Common myeloid progenitor, CD34-positive (primary cell): ENCODE results near the gene PFKFB1. TPM values are rescaled to one million over a fixed set of nuclear protein-coding genes. Genes with fewer than 3 reads are reported as not detected.

Source experiments
- CTCF ChIA-PET: fragments of 350-600 bp; sonication (Branson Sonifier 250); formaldehyde crosslinking; loops from one replicate; lab custom pipeline; 2021; ENCODE audit warnings: antibody characterized with exemption; lab: Charles Lee
- POLR2A ChIA-PET: fragments of 350-600 bp; sonication (Branson Sonifier 250); formaldehyde crosslinking; loops from one replicate; lab custom pipeline; 2021; ENCODE audit warnings: antibody characterized with exemption; lab: Charles Lee
- DNase-seq, 3 donors: peaks; one replicate each; pipeline versions ENCODE4 v3.0.0 to v3.0.0-alpha.2; 2013
- H3K27ac ChIP-seq, 2 experiments: 1 replicate in 1 of 2; 2 replicates in 1 of 2; pipeline ENCODE4 v1.7.0; 2013; ENCODE audit warnings: inconsistent platforms in 2 of 2, low read length in 2 of 2, mild to moderate bottlenecking in 2 of 2, low read depth in 1 of 2, moderate library complexity in 1 of 2; ENCODE audit not compliant: severe bottlenecking in 2 of 2, insufficient read depth in 1 of 2, poor library complexity in 1 of 2
- H3K27me3 ChIP-seq, 5 experiments: replicated peaks in 2 of 5; 1 replicate in 3 of 5; 2 replicates in 2 of 5; pipeline versions ENCODE4 v1.6.1 to v1.7.0; 2013; ENCODE audit warnings: low read length in 4 of 5, mild to moderate bottlenecking in 2 of 5, moderate library complexity in 2 of 5, inconsistent platforms in 1 of 5; ENCODE audit not compliant: insufficient read depth in 5 of 5, control insufficient read depth in 4 of 5
- H3K36me3 ChIP-seq, 4 experiments: 1 replicate in 2 of 4; 2 replicates in 2 of 4; pipeline versions ENCODE4 v1.6.1 to v1.7.0; 2013; ENCODE audit warnings: low read length in 3 of 4, control low read depth in 1 of 4, mild to moderate bottlenecking in 1 of 4; ENCODE audit not compliant: control insufficient read depth in 4 of 4, insufficient read depth in 4 of 4
- H3K4me1 ChIP-seq, 4 experiments: 1 replicate in 3 of 4; 2 replicates in 1 of 4; pipeline versions ENCODE4 v1.6.1 to v1.7.1; 2013; ENCODE audit warnings: low read length in 3 of 4, mild to moderate bottlenecking in 3 of 4, control low read depth in 1 of 4, inconsistent platforms in 1 of 4, moderate library complexity in 1 of 4; ENCODE audit not compliant: control insufficient read depth in 4 of 4, insufficient read depth in 4 of 4; ENCODE audit errors: control extremely low read depth in 1 of 4
- H3K4me3 ChIP-seq, 7 experiments: 1 replicate in 4 of 7; 2 replicates in 3 of 7; pipeline versions ENCODE4 v1.5.1 to v1.7.0; 2013; ENCODE audit warnings: mild to moderate bottlenecking in 7 of 7, low read length in 6 of 7, moderate library complexity in 6 of 7, inconsistent platforms in 2 of 7, low read depth in 2 of 7, control low read depth in 1 of 7; ENCODE audit not compliant: insufficient read depth in 4 of 7, control insufficient read depth in 1 of 7; ENCODE audit errors: extremely low read depth in 1 of 7
- H3K9me3 ChIP-seq, 5 experiments: 1 replicate in 4 of 5; 2 replicates in 1 of 5; pipeline versions ENCODE4 v1.6.1 to v1.7.1; 2013; ENCODE audit warnings: low read length in 4 of 5, mild to moderate bottlenecking in 2 of 5, inconsistent platforms in 1 of 5, low read depth in 1 of 5, moderate library complexity in 1 of 5; ENCODE audit not compliant: control insufficient read depth in 4 of 5, insufficient read depth in 2 of 5; ENCODE audit errors: control extremely low read depth in 1 of 5
- WGBS: methylation state at CpG from one replicate; pipeline ENCODE4 v1.1.5; 2013; ENCODE audit not compliant: insufficient coverage; 5-methylcytosine and 5-hydroxymethylcytosine counted together
- polyA plus RNA-seq: library from polyadenylated mRNA; unstranded; fragments of 120-200 nt; gene quantifications from one replicate; pipeline ENCODE4 v1.2.1, GENCODE V29; 2013

Gene PFKFB1
- 0.18 TPM for polyA plus RNA-seq

DNA sequence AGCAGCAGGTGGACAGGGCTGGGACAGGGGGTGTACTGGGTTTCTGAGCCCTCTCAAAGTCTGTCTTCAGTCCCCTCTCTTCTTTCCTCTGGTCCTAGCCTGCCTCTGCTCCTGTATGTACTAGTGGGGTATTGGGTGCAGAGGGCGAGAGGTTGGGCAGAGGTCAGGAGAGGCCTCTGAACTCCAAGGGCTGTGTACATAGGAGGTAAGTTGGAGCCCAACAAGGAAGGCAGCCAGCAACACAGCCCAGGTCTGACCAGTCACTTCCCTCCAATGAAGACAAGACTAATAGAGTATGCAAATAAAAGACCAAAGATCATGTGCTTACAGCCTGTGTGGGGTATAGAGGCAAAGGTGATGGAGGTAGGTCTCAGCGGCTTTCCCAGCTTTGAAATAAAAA lies at the start of gene PFKFB1:
Gene PFKFB1 (minus strand): TSS at position 90 of the 400 bp plus-strand sequence. CDS start 181 bp downstream, outside the sequence.
- H3K36me3 ChIP-seq: no peaks in the 10 kb centered on the region
- H3K4me3 ChIP-seq: no peak within 1 kb of the TSS
- H3K4me1 ChIP-seq: peaks cover 0 to 2% (median 0%) of the 10 kb centered on the region in 4 experiments
- H3K27ac ChIP-seq: no peak within 1 kb of the TSS
- no peaks in the 10 kb centered on the region for H3K9me3 ChIP-seq
- peaks cover 0 to 8% (median 0%) of the 10 kb centered on the region in 5 experiments for H3K27me3 ChIP-seq
- 71% methylated on average over 1 of the region's 2 CpGs for WGBS
- CTCF ChIA-PET: no interaction called here
- no peak for DNase-seq
- POLR2A ChIA-PET: no interaction called here

DNA sequence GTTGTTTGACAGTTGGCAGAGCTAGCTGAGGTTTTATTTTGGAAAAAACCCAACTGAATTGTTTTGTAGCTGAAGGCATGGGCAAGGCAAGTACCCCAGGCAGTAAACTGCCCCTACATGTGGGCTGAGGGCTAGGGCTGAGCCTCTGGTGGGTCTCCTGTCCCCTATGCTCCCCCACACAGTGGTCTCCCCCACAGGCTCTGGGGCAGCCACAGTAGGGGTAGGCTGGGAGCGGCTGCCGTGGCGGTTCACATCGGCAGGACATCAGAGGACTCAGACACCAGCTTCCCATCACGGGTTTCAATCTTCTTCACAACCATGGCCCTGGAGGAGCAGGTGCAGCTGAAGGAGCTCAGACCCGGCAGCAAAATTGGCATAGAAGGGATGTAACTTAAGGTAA lies 47.5 kb upstream of the PFKFB1 start:
- CTCF ChIA-PET: interaction anchor here (0.5 kb wide), 1 partner anchor 93 kb away, joined by 3 read pairs; no protein-coding TSS in a partner anchor
- no peak overlapping the region for H3K27ac ChIP-seq
- no peaks in the 10 kb centered on the region for H3K4me1 ChIP-seq
- H3K27me3 ChIP-seq: no peaks in the 10 kb centered on the region
- WGBS: 100% methylated on average over 3 of the region's 6 CpGs
- no peak overlapping the region for H3K4me3 ChIP-seq
- no peak for DNase-seq
- H3K36me3 ChIP-seq: no peaks in the 10 kb centered on the region
- POLR2A ChIA-PET: no interaction called here
- no peaks in the 10 kb centered on the region for H3K9me3 ChIP-seq

DNA sequence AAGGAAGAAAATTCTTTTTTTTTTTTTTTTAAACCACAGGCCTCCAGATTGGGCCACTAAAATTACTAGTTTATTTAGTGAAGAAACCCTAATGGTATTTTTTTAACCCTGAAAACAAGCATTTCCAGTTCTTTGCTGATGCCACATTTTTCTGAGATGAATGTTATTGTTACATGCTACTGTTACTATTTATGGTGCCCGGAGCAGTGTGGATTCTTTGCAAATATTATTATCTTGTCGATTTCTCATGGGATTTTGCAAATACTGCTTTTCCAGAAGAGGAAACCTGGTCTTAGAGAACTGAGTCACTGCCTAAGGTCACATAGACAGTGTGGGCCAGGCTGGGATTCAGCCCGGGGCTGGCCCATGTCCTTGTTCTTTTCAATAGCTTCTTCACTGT lies 45.5 kb upstream of the PFKFB1 start:
- Histone ChIP-seq H3K27ac (no peak overlapping the region), H3K4me1 (no peaks in the 10 kb centered on the region), H3K4me3 (no peak overlapping the region), H3K9me3 (no peaks in the 10 kb centered on the region), H3K27me3 (no peaks in the 10 kb centered on the region), H3K36me3 (no peaks in the 10 kb centered on the region)
- ChIA-PET POLR2A (no interaction called here), CTCF (no interaction called here)
- 86% methylated on average over 1 of the region's 3 CpGs for WGBS
- DNase-seq: no peak

DNA sequence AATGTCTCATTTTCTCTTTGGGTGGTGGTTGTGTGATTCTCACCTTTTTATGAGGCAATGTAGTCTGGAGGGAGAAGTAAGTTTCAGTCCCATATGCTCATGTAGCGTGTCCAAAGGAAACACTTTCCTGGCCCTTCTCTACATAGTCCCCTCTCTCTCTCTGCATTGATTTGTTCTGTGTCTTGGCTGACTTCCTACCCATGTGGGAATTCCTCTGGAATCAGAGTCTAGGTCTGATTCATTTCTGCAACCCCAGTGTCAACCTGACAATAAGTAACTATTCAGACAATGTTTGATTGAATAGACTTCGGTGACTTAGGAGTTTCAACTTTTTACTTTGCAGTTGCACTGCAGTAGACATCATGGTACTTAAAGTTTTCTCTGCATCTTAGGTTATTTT lies 39.4 kb upstream of the PFKFB1 start:
- H3K36me3 ChIP-seq: no peaks in the 10 kb centered on the region
- DNase-seq: no peak
- H3K9me3 ChIP-seq: no peaks in the 10 kb centered on the region
- no peak overlapping the region for H3K27ac ChIP-seq
- POLR2A ChIA-PET: no interaction called here
- H3K27me3 ChIP-seq: no peaks in the 10 kb centered on the region
- WGBS: 100% methylated on average over 1 of the region's 2 CpGs
- CTCF ChIA-PET: no interaction called here
- H3K4me3 ChIP-seq: no peak overlapping the region
- H3K4me1 ChIP-seq: no peaks in the 10 kb centered on the region

DNA sequence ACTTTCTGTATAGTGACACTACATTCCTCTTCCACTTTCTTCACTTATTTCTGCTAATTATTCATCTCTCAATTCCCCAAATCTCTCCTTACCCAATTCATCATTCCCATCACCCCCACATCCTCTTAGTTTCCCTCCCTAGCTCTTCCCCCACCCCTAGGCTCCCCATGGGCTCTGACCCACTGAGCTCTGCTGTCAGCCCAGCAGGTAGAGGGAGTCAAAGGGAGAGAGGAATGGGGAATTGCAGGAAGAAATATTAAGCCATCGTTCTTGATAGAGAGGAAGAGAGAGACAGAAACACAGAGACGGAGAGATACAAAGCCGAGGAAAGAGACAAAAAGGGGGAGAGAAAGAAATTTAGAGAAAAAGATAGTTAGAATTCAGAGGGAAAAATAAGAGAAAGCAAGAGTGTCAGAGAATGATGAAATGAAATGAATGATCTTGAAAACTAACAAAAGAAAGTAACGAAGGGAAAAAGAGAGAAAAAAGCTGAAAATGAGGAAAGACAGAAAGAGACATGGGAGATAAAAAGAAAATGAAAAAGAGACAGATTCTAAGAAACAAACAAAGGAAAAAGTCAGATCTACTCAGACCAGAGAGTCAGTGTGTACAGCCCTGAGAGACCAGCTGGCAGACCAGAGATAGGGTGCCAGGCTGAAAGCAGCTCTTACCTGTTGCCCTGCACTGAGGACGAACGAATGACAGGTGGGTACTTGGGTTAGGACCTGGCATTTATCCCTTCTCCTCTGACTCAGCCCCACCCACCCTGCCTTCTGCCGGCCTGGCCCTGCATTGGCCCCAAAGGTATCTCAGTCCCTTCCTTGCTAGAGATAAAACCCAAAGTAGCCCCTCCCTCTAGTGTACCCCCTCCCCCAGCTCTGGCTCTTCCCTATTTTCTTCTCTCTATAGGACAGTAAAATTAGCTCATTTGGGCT lies 36.5 kb upstream of the PFKFB1 start, which contains the start of gene ALAS2:
Gene ALAS2 (minus strand): TSS at position 707 of the 935 bp plus-strand sequence. CDS start 4,977 bp downstream, outside the sequence.
- DNase-seq: no peak
- 79% methylated on average over 7 of the region's 7 CpGs for WGBS
- Histone ChIP-seq H3K27me3 (peaks cover 0 to 5% (median 0%) of the 10 kb centered on the region in 5 experiments), H3K27ac (peak within 1 kb of the TSS in 1 of 2 experiments; percentile 49), H3K9me3 (no peaks in the 10 kb centered on the region), H3K36me3 (no peaks in the 10 kb centered on the region), H3K4me3 (no peak within 1 kb of the TSS), H3K4me1 (no peaks in the 10 kb centered on the region)
- CTCF ChIA-PET: no interaction called here
- POLR2A ChIA-PET: no interaction called here

DNA sequence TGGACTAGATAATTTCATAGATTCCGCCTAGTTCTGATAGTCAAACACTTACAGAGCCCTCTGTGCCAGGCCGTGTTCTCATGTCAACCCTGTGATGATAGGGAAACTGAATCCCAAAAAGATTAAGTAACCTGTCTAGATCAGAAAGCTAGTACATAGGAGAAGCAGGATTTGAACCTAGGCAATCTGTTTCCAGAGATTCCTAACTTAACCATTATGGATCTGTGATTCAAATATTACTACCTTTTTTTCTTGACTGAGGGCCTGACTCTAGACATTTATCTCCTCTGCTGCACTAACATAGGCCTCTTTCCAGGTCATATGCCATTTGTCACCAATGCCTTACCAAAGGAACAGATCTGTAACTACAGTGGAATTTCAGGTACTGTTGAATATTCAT lies 35.3 kb upstream of the PFKFB1 start:
- H3K4me3 ChIP-seq: no peak overlapping the region
- DNase-seq: no peak
- no peaks in the 10 kb centered on the region for H3K4me1 ChIP-seq
- CTCF ChIA-PET: no interaction called here
- POLR2A ChIA-PET: no interaction called here
- no peaks in the 10 kb centered on the region for H3K36me3 ChIP-seq
- 63% methylated on average over 2 of the region's 2 CpGs for WGBS
- no peak overlapping the region for H3K27ac ChIP-seq
- H3K27me3 ChIP-seq: peaks cover 0 to 5% (median 0%) of the 10 kb centered on the region in 5 experiments
- H3K9me3 ChIP-seq: no peaks in the 10 kb centered on the region

DNA sequence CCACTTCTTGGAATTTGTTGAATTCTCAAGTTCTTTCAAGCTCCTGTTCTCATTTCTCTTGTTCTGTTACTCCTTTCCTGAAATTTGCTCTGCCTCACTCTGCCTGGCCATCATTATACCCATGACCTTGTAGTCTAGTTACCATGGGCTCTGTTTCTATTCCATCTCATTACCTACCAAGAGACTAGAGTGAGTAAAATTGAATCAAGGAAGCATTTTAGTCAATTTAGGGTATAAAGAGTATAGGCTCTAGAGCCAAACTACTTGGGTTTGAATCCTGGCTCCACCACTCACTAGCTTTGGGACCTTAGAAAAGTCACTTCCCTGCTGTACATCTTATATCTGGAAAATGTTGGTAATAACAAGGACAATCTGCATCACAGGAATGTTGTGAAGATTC lies 34.6 kb upstream of the PFKFB1 start:
- H3K36me3 ChIP-seq: no peaks in the 10 kb centered on the region
- H3K27me3 ChIP-seq: peaks cover 0 to 5% (median 0%) of the 10 kb centered on the region in 5 experiments
- no peak for DNase-seq
- no peaks in the 10 kb centered on the region for H3K9me3 ChIP-seq
- H3K27ac ChIP-seq: no peak overlapping the region
- H3K4me1 ChIP-seq: no peaks in the 10 kb centered on the region
- ChIA-PET CTCF (no interaction called here), POLR2A (no interaction called here)
- H3K4me3 ChIP-seq: no peak overlapping the region
